RWPE2 (cell line): ENCODE measurements around the gene CCNJ.

ENCODE experiments used
- ATAC-seq: fragments of 200-7000 bp; cut with Tn5 transposase; 3 replicates; pipeline ENCODE4 v1.9.1; 2021; ENCODE audit warnings: low read depth
- DNase-seq: peaks from one replicate; pipeline ENCODE4 v3.0.0-alpha.2; 2020; ENCODE audit warnings: low spot score
- H3K27ac ChIP-seq: fragments of 450-650 bp; 2 replicates; pipeline ENCODE4 v1.5.1; 2017; ENCODE audit warnings: mild to moderate bottlenecking; ENCODE audit not compliant: poor library complexity, severe bottlenecking
- H3K27me3 ChIP-seq: fragments of 250-450 bp; sonication (Bioruptor Pico); 2 replicates; pipeline ENCODE4 v1.5.1; 2021; ENCODE audit warnings: mild to moderate bottlenecking, moderate library complexity; ENCODE audit not compliant: insufficient read depth, poor library complexity, severe bottlenecking
- H3K36me3 ChIP-seq: fragments of 250-450 bp; sonication (Bioruptor Pico); 2 replicates; pipeline ENCODE4 v1.5.1; 2020; ENCODE audit warnings: low read depth, mild to moderate bottlenecking, moderate library complexity
- H3K4me1 ChIP-seq: fragments of 250-450 bp; sonication (Bioruptor Pico); 2 replicates; pipeline ENCODE4 v1.5.1; 2021; ENCODE audit warnings: mild to moderate bottlenecking, moderate library complexity; ENCODE audit not compliant: insufficient read depth, poor library complexity, severe bottlenecking
- H3K4me3 ChIP-seq: fragments of 250-450 bp; sonication (Bioruptor Pico); 2 replicates; pipeline ENCODE4 v1.5.1; 2021; ENCODE audit warnings: mild to moderate bottlenecking, moderate library complexity; ENCODE audit not compliant: severe bottlenecking
- H3K9me3 ChIP-seq: fragments of 250-450 bp; sonication (Bioruptor Pico); 2 replicates; pipeline ENCODE4 v1.5.1; 2021; ENCODE audit warnings: mild to moderate bottlenecking, moderate library complexity; ENCODE audit not compliant: severe bottlenecking
- TF ChIP-seq, protein P1 (sequence below): fragments of 450-650 bp; IDR thresholded peaks from one replicate; pipeline ENCODE4 v1.5.1; 2017; ENCODE audit warnings: mild to moderate bottlenecking, moderate library complexity; ENCODE audit not compliant: poor library complexity, severe bottlenecking

The CCNJ gene

DNA sequence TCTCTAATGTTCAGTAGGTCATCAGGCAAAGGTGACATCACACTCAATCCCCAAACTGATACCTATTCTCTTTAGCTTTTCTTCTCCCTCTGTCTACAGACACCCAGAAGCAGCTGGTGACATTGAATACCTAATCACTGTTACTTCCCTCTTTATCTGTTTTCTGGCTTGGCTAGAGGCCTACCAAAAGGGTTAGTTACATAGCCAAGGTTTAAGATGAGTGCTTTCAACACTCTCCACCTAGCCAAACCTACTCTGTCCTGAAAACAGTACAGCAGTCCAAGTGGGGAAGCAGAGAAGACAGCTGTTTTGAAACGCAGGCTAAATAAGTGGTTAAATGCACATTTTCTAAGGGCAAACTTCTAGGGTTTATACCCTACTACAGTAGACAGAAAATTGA is 39.4 kb downstream of the CCNJ start:
- H3K27me3 ChIP-seq, result no peaks in the 10 kb centered on the region
- DNase-seq, result no peak
- TF ChIP-seq, protein P1, sequence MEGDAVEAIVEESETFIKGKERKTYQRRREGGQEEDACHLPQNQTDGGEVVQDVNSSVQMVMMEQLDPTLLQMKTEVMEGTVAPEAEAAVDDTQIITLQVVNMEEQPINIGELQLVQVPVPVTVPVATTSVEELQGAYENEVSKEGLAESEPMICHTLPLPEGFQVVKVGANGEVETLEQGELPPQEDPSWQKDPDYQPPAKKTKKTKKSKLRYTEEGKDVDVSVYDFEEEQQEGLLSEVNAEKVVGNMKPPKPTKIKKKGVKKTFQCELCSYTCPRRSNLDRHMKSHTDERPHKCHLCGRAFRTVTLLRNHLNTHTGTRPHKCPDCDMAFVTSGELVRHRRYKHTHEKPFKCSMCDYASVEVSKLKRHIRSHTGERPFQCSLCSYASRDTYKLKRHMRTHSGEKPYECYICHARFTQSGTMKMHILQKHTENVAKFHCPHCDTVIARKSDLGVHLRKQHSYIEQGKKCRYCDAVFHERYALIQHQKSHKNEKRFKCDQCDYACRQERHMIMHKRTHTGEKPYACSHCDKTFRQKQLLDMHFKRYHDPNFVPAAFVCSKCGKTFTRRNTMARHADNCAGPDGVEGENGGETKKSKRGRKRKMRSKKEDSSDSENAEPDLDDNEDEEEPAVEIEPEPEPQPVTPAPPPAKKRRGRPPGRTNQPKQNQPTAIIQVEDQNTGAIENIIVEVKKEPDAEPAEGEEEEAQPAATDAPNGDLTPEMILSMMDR, result no peak
- H3K9me3 ChIP-seq, result no peaks in the 10 kb centered on the region
- H3K4me1 ChIP-seq, result no peaks in the 10 kb centered on the region
- H3K4me3 ChIP-seq, result no peak overlapping the region
- no peaks in the 10 kb centered on the region for H3K36me3 ChIP-seq
- ATAC-seq, result no peak
- no peak overlapping the region for H3K27ac ChIP-seq

DNA sequence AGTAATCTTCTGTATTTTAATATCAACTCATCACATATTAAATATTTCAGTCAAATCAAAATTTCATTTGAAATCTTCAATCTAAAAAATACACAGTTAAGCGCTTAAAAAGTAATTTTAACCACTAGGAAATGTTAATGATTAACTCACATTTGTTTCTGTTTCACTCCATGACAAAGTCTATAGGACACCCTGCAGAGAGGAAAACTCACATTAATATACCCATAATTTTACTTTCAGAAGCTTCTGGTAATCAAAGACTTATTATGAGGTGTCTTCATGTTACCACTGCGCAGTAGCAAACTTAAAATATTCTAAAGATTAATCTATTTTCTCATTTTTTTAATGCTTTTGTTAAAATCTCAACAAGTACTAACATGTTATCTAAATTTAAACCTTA is 45.7 kb downstream of the CCNJ start:
- H3K27ac ChIP-seq, result peak overlapping the region; percentile 68
- TF ChIP-seq, protein P1, result no peak
- H3K4me3 ChIP-seq, result peak overlapping the region; percentile 49

DNA sequence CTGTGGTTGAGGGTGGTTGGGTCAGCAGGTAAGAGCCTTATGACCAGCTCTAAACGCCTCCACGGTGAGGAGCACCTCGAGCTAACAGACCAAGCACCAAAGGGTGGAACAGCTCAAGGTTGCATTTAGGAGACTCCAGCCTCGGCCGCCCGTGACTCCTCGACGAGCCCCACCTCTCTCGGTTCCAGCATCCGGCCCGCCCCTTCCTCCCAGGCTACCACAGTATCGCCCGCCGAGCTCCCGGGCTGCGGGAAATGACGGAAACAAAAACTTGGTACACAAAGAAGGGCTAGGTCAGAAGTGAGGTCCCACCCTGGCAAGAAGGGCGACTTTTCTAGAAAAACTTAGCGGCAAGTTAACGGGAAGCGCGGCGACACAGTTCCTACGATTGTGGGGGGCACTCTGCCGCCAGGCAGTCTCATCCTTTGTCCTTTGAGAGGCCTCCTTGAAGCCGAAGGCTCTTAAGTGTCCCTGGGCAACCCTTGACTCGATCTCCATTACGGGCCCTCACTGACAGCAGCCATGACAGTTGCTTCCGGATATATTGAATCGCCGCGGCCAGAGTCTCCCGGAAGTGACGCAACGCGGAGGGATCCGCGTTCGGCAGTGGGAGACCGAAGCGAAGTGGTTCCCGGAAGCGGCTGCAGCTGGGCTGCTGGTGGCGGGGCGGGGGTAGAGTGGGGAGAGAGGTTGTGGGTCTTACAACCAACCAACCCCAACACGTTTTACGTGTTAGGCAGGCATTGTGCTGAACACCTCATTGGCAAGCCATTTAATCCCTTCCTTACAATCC is 46.5 kb downstream of the CCNJ start:
- Histone ChIP-seq H3K27ac (peak overlapping the region; percentile 68), H3K27me3 (no peaks in the 10 kb centered on the region), H3K4me3 (peak overlapping the region; percentile 49), H3K36me3 (peaks cover 4% of the 10 kb centered on the region; the same call in 1 of the 2 replicates), H3K4me1 (no peaks in the 10 kb centered on the region), H3K9me3 (no peaks in the 10 kb centered on the region)
- ATAC-seq, result peak; percentile 96
- TF ChIP-seq, protein P1, result no peak
- peak; percentile 89 for DNase-seq

More for the DNA sequence above, 45.7 kb downstream of the CCNJ start:
- ATAC-seq, result no peak
- no peaks in the 10 kb centered on the region for H3K27me3 ChIP-seq
- no peaks in the 10 kb centered on the region for H3K9me3 ChIP-seq
- no peaks in the 10 kb centered on the region for H3K4me1 ChIP-seq
- no peak for DNase-seq
- peaks cover 4% of the 10 kb centered on the region; the same call in 1 of the 2 replicates for H3K36me3 ChIP-seq

DNA sequence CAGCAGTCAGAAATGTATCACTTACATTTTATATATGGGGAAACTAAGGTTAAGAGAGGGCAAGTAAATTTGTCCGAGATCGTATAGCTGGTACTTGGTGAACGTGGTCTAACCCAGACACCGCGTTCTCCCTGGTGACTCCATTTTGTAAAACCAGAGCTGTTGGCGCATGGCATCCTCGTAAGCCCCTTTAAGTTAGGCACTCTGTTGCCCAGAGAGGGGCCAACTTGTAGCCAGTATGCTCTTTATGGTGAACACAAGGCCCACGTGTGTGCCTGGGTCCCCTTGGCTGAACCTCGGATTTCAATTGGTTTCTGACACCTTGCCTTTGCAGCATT is 47.0 kb downstream of the CCNJ start:
- peak overlapping the region; percentile 49 for H3K4me3 ChIP-seq
- no peaks in the 10 kb centered on the region for H3K27me3 ChIP-seq
- no peaks in the 10 kb centered on the region for H3K9me3 ChIP-seq
- no peaks in the 10 kb centered on the region for H3K4me1 ChIP-seq
- DNase-seq, result no peak
- peaks cover 4% of the 10 kb centered on the region; the same call in 1 of the 2 replicates for H3K36me3 ChIP-seq
- ATAC-seq, result no peak
- H3K27ac ChIP-seq, result peak overlapping the region; percentile 68
- TF ChIP-seq, protein P1, result no peak

DNA sequence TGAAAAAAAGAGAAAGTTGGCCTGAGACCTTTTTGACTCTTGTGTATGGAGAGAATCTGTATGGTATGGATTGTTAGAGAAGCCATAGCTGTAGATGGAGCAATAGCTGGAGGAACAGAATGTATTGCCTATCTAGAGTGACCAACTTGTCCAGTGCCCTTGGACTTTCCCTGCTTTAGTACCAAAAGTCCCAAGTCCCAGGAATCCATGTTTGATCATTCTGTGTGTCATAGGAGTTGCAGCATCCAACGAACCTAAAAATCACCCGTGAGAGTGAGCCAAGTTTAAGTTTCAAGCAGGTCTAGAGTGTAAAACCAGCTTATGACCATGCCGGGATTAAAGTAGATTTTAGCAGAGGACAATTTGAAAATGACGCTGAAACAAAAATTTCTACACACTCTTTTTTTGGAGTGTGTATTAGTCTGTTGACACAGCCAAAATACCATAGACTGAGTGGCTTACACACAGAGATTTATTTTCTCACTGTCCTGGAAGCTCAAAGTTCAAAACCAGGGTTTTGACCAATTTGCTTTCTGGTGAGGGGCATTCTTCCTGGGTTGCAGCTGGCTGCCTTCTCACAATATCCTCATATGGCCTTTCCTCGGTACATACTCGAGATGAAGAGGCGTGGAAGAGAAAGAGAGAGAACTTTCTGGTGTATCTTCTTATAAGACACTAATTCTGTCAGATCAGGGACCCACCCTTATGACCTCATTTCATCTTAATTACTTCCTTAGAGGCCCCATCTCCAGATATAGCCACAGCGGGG is 49.8 kb downstream of the CCNJ start:
- Histone ChIP-seq H3K27me3 (no peaks in the 10 kb centered on the region), H3K27ac (no peak overlapping the region), H3K36me3 (peaks cover 3% of the 10 kb centered on the region; the same call in 1 of the 2 replicates), H3K4me3 (no peak overlapping the region), H3K4me1 (no peaks in the 10 kb centered on the region), H3K9me3 (no peaks in the 10 kb centered on the region)
- TF ChIP-seq, protein P1, result no peak
- no peak for ATAC-seq
- no peak for DNase-seq
